H9 (cell line): Measurements from ENCODE around the gene SCYGR6. TPM values are rescaled to one million over a fixed set of nuclear protein-coding genes. Genes with fewer than 3 reads are reported as not detected.

ENCODE experiments used
- DNase-seq: peaks from one replicate; pipeline ENCODE4 v3.0.0-alpha.2; 2017
- H2AFZ ChIP-seq: one replicate; pipeline ENCODE4 v1.6.1; 2013; ENCODE audit warnings: mild to moderate bottlenecking, low read length, control low read depth, moderate library complexity
- H2AK5ac ChIP-seq: 2 replicates; pipeline ENCODE4 v1.6.1; 2013; ENCODE audit warnings: low read length, control low read depth, mixed read lengths; ENCODE audit not compliant: insufficient read length
- H2BK120ac ChIP-seq: one replicate; pipeline ENCODE4 v1.6.1; 2013; ENCODE audit warnings: low read depth, mild to moderate bottlenecking, low read length, control low read depth, inconsistent platforms; ENCODE audit not compliant: poor library complexity, severe bottlenecking
- H2BK12ac ChIP-seq: 2 replicates; pipeline ENCODE4 v1.6.1; 2013; ENCODE audit warnings: low read length, control low read depth, mixed read lengths, low read depth; ENCODE audit not compliant: insufficient read length
- H2BK15ac ChIP-seq: 2 replicates; pipeline ENCODE4 v1.6.1; 2013; ENCODE audit warnings: low read depth, low read length, control low read depth
- H2BK20ac ChIP-seq: one replicate; pipeline ENCODE4 v1.6.1; 2013; ENCODE audit warnings: low read depth, mild to moderate bottlenecking, low read length, control low read depth, inconsistent platforms; ENCODE audit not compliant: poor library complexity, severe bottlenecking
- H2BK5ac ChIP-seq: 2 replicates; pipeline ENCODE4 v1.6.1; 2013; ENCODE audit warnings: low read length, control low read depth, mixed read lengths; ENCODE audit not compliant: insufficient read length
- H3K14ac ChIP-seq: 2 replicates; pipeline ENCODE4 v1.6.1; 2013; ENCODE audit warnings: low read length, control low read depth; ENCODE audit not compliant: insufficient read depth
- H3K18ac ChIP-seq: 2 replicates; pipeline ENCODE4 v1.6.1; 2013; ENCODE audit warnings: low read depth, mild to moderate bottlenecking, mixed read lengths, low read length, control low read depth; ENCODE audit not compliant: insufficient read length
- H3K23ac ChIP-seq: 2 replicates; pipeline ENCODE4 v1.6.1; 2013; ENCODE audit warnings: low read length, control low read depth, mixed read lengths, low read depth; ENCODE audit not compliant: insufficient read length
- H3K23me2 ChIP-seq: 2 replicates; pipeline ENCODE4 v1.6.1; 2013; ENCODE audit warnings: low read depth, mild to moderate bottlenecking, mixed read lengths, low read length, control low read depth; ENCODE audit not compliant: insufficient read length, poor library complexity, severe bottlenecking
- H3K27ac ChIP-seq: 2 replicates; pipeline ENCODE4 v1.5.1; 2013; ENCODE audit warnings: low read length, control low read depth, mixed read lengths, low read depth; ENCODE audit not compliant: insufficient read length
- H3K27me3 ChIP-seq: 2 replicates; pipeline ENCODE4 v1.6.1; 2013; ENCODE audit warnings: low read length, control low read depth, inconsistent platforms; ENCODE audit not compliant: insufficient read depth
- H3K4ac ChIP-seq: 2 replicates; pipeline ENCODE4 v1.6.1; 2013; ENCODE audit warnings: low read depth, mild to moderate bottlenecking, control low read depth, inconsistent platforms, low read length, moderate library complexity
- H3K4me1 ChIP-seq: 2 replicates; pipeline ENCODE4 v1.6.1; 2013; ENCODE audit warnings: low read length, control low read depth, inconsistent platforms; ENCODE audit not compliant: insufficient read depth
- H3K4me2 ChIP-seq: 2 replicates; pipeline ENCODE4 v1.6.1; 2013; ENCODE audit warnings: low read length, control low read depth, mixed read lengths; ENCODE audit not compliant: insufficient read length, insufficient read depth
- H3K56ac ChIP-seq: 2 replicates; pipeline ENCODE4 v1.6.1; 2013; ENCODE audit warnings: low read depth, mild to moderate bottlenecking, mixed read lengths, low read length, control low read depth; ENCODE audit not compliant: insufficient read length
- H3K79me1 ChIP-seq: 2 replicates; pipeline ENCODE4 v1.6.1; 2013; ENCODE audit warnings: low read depth, mild to moderate bottlenecking, moderate library complexity, low read length, control low read depth, inconsistent platforms; ENCODE audit not compliant: insufficient read depth, poor library complexity, severe bottlenecking
- H3K79me2 ChIP-seq: 2 replicates; pipeline ENCODE4 v1.6.1; 2013; ENCODE audit warnings: low read length, control low read depth, inconsistent platforms; ENCODE audit not compliant: insufficient read depth
- H3K9ac ChIP-seq: 2 replicates; pipeline ENCODE4 v1.6.1; 2013; ENCODE audit warnings: low read length, control low read depth, mixed read lengths; ENCODE audit not compliant: insufficient read length; ENCODE audit errors: extremely low read depth
- H3K9me3 ChIP-seq: one replicate; pipeline ENCODE4 v1.6.1; 2013; ENCODE audit warnings: low read depth, low read length, inconsistent platforms; ENCODE audit not compliant: control insufficient read depth
- H3T11ph ChIP-seq: one replicate; pipeline ENCODE4 v1.6.1; 2013; ENCODE audit warnings: mild to moderate bottlenecking, low read length, control low read depth, inconsistent platforms
- H4K20me1 ChIP-seq: one replicate; pipeline ENCODE4 v1.6.1; 2013; ENCODE audit not compliant: control insufficient read depth, insufficient read length, insufficient read depth
- H4K5ac ChIP-seq: 2 replicates; pipeline ENCODE4 v1.6.1; 2013; ENCODE audit warnings: low read depth, mild to moderate bottlenecking, mixed read lengths, low read length, control low read depth; ENCODE audit not compliant: insufficient read length
- H4K8ac ChIP-seq: replicated peaks from 2 replicates; pipeline ENCODE4 v1.6.1; 2013; ENCODE audit warnings: low read length, control low read depth, mixed read lengths, low read depth; ENCODE audit not compliant: insufficient read length
- H4K91ac ChIP-seq: 2 replicates; pipeline ENCODE4 v1.6.1; 2013; ENCODE audit warnings: low read depth, mild to moderate bottlenecking, moderate library complexity, mixed read lengths, low read length, control low read depth; ENCODE audit not compliant: insufficient read length
- H3K27ac Mint-ChIP-seq, 3 experiments: 2 replicates in 2 of 3; 3 replicates in 1 of 3; pipeline ENCODE4 v1.8.0; 2020 to 2021; ENCODE audit warnings: mixed read lengths in 3 of 3, mild to moderate bottlenecking in 1 of 3, moderate library complexity in 1 of 3
- H3K27me3 Mint-ChIP-seq: 2 replicates; pipeline ENCODE4 v1.8.0; 2021; ENCODE audit warnings: low read depth, mild to moderate bottlenecking, moderate library complexity, mixed read lengths
- H3K36me3 Mint-ChIP-seq, 3 experiments: 2 replicates in 2 of 3; 3 replicates in 1 of 3; pipeline ENCODE4 v1.8.0; 2020 to 2021; ENCODE audit warnings: low read depth in 3 of 3, mixed read lengths in 3 of 3; ENCODE audit not compliant: insufficient read depth in 1 of 3
- H3K4me1 Mint-ChIP-seq, 2 experiments: 2 replicates each; pipeline ENCODE4 v1.8.0; 2020; ENCODE audit warnings: mixed read lengths in 2 of 2
- H3K4me3 Mint-ChIP-seq, 2 experiments: 2 replicates in 1 of 2; 3 replicates in 1 of 2; pipeline ENCODE4 v1.8.0; 2020 to 2021; ENCODE audit warnings: mild to moderate bottlenecking in 2 of 2, mixed read lengths in 2 of 2, moderate library complexity in 1 of 2
- H3K9me3 Mint-ChIP-seq, 2 experiments: 2 replicates in 1 of 2; 3 replicates in 1 of 2; pipeline ENCODE4 v1.8.0; 2020; ENCODE audit warnings: mild to moderate bottlenecking in 2 of 2, mixed read lengths in 2 of 2, moderate library complexity in 1 of 2
- WGBS: extraction: QIAGEN DNeasy Blood & Tissue Kit; methylation state at CpG from one replicate; pipeline ENCODE4 v1.1.7; 2013; ENCODE audit warnings: missing lambda C conversion rate, low lambda C conversion rate, mixed read lengths; ENCODE audit not compliant: insufficient read length; ENCODE audit errors: extremely low coverage; 5-methylcytosine and 5-hydroxymethylcytosine counted together
- total RNA-seq: library from RNA; stranded (reverse); gene quantifications from 2 replicates; pipeline ENCODE4 v1.2.1, GENCODE V29; 2021
- TF ChIP-seq, protein P1 (sequence below): fragments of 200-600 bp; sonication (generic); conservative IDR thresholded peaks from 3 replicates; pipeline ENCODE4 v1.8.0; 2021; ENCODE audit warnings: antibody characterized with exemption, mild to moderate bottlenecking

Gene SCYGR6
- total RNA-seq, 1 experiment from 2014 or later, result not detected

DNA sequence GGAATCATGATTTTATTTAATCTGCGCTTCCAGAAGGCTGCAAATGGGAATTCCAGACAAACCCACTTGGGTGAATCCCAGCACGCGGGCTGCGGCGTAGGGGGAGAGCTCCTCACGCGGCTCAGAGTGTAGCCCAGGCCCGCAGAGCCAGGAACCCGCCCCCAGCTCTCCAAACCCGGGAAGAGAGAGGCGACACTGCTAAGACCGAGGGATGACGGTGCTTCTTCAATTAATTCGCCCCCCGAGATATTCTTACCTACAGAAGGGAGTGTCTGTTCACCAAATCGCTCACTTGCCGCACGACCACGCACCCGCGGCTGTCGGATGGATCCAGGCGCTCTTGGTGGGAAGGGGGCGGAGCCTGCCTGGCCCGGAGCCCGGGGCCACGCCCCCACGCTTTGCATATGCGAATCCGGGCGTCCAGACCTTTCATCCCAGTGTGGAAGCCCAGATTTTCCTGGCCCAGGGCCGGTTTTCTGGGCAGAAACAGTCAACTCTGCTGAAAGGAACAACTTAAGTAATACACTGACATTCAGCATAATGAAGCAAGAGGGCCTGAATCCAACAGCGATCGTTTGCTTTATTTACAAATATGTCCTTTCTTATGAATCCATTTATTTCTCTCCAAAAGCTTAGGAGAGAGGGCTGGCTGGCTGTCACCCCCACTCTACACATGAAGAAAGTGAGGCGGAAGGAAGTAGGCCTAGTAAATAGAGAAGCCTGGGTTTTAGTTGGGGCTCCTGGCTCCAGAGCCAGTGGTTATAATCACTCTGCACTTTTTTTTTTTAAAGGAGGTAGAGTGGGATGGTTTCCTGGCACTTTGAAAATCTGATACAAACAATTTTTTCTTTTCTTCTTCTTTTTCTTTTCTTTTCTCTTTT is 6.6 kb downstream of the SCYGR6 start, which contains the start of gene SLC19A3:
Gene SLC19A3 (minus strand): TSS at position 342 of the 881 bp plus-strand sequence. CDS start 15,710 bp downstream, outside the sequence.
- Histone ChIP-seq H3K23me2 (peaks cover 5% of the 10 kb centered on the region), H2AK5ac (no peak within 1 kb of the TSS), H2BK15ac (no peak within 1 kb of the TSS), H3K27ac (no peak within 1 kb of the TSS), H4K8ac (no peak within 1 kb of the TSS), H3K18ac (no peak within 1 kb of the TSS), H3K4me2 (peak within 1 kb of the TSS; percentile 71), H2BK5ac (no peak within 1 kb of the TSS), H3K27me3 (no peaks in the 10 kb centered on the region), H3K14ac (peak within 1 kb of the TSS; percentile 75; the same call in 1 of the 2 replicates), H3K4ac (no peak within 1 kb of the TSS), H4K91ac (no peak within 1 kb of the TSS), H3K4me1 (no peaks in the 10 kb centered on the region), H3K79me2 (no peaks in the 10 kb centered on the region), H4K5ac (no peak within 1 kb of the TSS), H2BK12ac (no peak within 1 kb of the TSS), H3K79me1 (no peaks in the 10 kb centered on the region), H2BK120ac (no peak within 1 kb of the TSS), H3K56ac (no peak within 1 kb of the TSS), H3K23ac (no peak within 1 kb of the TSS), H3K9me3 (no peaks in the 10 kb centered on the region), H3T11ph (no peak within 1 kb of the TSS), H3K9ac (peak within 1 kb of the TSS; percentile 26), H4K20me1 (no peaks in the 10 kb centered on the region), H2AFZ (peak within 1 kb of the TSS; percentile 70), H2BK20ac (no peak within 1 kb of the TSS)
- H3K27me3 Mint-ChIP-seq, result peaks cover 15% of the 10 kb centered on the region
- peak within 1 kb of the TSS; percentile 74 to 86 for H3K4me3 Mint-ChIP-seq
- no peaks in the 10 kb centered on the region for H3K36me3 Mint-ChIP-seq
- H3K9me3 Mint-ChIP-seq, result no peaks in the 10 kb centered on the region
- peaks cover 13 to 20% of the 10 kb centered on the region in 2 experiments for H3K4me1 Mint-ChIP-seq
- TF ChIP-seq, protein P1, sequence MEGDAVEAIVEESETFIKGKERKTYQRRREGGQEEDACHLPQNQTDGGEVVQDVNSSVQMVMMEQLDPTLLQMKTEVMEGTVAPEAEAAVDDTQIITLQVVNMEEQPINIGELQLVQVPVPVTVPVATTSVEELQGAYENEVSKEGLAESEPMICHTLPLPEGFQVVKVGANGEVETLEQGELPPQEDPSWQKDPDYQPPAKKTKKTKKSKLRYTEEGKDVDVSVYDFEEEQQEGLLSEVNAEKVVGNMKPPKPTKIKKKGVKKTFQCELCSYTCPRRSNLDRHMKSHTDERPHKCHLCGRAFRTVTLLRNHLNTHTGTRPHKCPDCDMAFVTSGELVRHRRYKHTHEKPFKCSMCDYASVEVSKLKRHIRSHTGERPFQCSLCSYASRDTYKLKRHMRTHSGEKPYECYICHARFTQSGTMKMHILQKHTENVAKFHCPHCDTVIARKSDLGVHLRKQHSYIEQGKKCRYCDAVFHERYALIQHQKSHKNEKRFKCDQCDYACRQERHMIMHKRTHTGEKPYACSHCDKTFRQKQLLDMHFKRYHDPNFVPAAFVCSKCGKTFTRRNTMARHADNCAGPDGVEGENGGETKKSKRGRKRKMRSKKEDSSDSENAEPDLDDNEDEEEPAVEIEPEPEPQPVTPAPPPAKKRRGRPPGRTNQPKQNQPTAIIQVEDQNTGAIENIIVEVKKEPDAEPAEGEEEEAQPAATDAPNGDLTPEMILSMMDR, result no peak
- peak within 1 kb of the TSS in 1 of 3 experiments; percentile 84; a peak in 1 of 7 replicates for H3K27ac Mint-ChIP-seq
- no CpG with 5 or more reads among the region's 35 CpGs for WGBS
- peak; percentile 92 for DNase-seq
